Lower leg skin (tissue), 3 donors: ENCODE results near the gene PHF12.

Experiments used
- POLR2A ChIP-seq, 2 donors: fragments of 450-650 bp; IDR thresholded peaks; one replicate each; pipeline ENCODE4 v1.6.1; 2016 to 2017; ENCODE audit warnings: antibody characterized with exemption in 2 of 2, mild to moderate bottlenecking in 1 of 2, moderate library complexity in 1 of 2
- TF ChIP-seq, protein P1 (sequence below), 3 donors: fragments of 450-650 bp; IDR thresholded peaks; one replicate each; pipeline ENCODE4 v1.5.1; 2016; ENCODE audit warnings: antibody characterized with exemption in 3 of 3, mild to moderate bottlenecking in 3 of 3, moderate library complexity in 2 of 3

DNA sequence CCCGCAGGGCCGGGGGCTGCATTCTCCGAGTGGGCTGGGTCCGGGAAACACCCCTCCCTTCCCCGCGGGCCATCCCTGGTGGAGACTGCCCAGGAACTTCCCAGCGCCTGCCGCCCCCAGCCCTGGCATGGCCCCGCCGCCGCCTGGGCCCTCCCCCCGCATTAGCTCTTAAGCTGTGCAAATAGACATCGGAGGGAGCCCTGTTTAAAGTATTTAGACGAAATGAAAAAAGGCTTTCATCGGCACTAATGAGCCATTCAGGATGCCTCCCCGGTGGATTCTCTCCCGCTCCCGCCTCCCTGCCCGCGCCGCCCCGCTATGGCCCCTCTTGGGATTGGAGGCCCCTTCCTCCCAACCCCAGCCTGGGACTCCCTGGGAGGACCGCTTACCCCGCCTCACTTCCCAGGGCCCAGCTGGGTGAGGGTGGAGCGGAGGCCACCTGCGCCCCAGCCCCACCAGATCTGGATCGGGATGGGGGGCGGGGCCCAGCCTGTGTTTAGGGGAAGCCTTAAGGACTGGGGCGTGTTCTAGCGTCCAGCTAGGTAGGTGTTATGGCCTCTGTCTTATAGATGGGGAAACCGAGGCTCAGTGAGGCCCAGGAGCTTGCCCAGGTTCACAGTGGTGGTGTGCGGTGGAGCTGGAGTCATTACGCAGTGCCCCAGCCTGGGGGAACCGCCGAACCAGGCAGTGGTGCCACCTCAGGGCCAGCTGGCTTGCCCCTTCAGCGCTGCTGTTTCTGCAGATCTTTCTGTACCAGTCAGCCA lies 34.8 kb upstream of the PHF12 start:
- TF ChIP-seq, protein P1, sequence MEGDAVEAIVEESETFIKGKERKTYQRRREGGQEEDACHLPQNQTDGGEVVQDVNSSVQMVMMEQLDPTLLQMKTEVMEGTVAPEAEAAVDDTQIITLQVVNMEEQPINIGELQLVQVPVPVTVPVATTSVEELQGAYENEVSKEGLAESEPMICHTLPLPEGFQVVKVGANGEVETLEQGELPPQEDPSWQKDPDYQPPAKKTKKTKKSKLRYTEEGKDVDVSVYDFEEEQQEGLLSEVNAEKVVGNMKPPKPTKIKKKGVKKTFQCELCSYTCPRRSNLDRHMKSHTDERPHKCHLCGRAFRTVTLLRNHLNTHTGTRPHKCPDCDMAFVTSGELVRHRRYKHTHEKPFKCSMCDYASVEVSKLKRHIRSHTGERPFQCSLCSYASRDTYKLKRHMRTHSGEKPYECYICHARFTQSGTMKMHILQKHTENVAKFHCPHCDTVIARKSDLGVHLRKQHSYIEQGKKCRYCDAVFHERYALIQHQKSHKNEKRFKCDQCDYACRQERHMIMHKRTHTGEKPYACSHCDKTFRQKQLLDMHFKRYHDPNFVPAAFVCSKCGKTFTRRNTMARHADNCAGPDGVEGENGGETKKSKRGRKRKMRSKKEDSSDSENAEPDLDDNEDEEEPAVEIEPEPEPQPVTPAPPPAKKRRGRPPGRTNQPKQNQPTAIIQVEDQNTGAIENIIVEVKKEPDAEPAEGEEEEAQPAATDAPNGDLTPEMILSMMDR (IDR thresholded peaks at IDR 0.05) = no peak
- no peak for TF ChIP-seq POLR2A (IDR thresholded peaks at IDR 0.05)
